Astrocyte (in vitro differentiated cells and primary cell): ENCODE measurements around the gene FEZ2.

Source experiments
- CTCF ChIP-seq: IDR thresholded peaks from 2 replicates; pipeline ENCODE4 v1.5.1; 2011; ENCODE audit warnings: low read depth, mild to moderate bottlenecking, inconsistent platforms, low read length, moderate library complexity; ENCODE audit not compliant: insufficient read depth
- EZH2 ChIP-seq: IDR thresholded peaks from 2 replicates; pipeline ENCODE4 v1.6.1; 2012; ENCODE audit warnings: mild to moderate bottlenecking, low read length, inconsistent platforms; ENCODE audit not compliant: insufficient read depth

GRCh38 chr2:36523153-36523552 lies 74.8 kb downstream of the FEZ2 start:
- TF ChIP-seq CTCF (no peak), EZH2 (no peak)
